ENCODE measurements around the gene TEC.

GRCh38 chr4:48225368-48226141, 44.1 kb downstream of the TEC start:
- TF ChIP-seq CTCF (conservative IDR thresholded peaks at IDR 0.05; ENCODE audit: low read length) (no peak), EZH2phosphoT487 (IDR thresholded peaks at IDR 0.05; ENCODE audit: borderline replicate concordance, low read depth, low read length) (no peak)
